Activated naive CD8-positive, alpha-beta T cell treated with anti-CD3 and anti-CD28 coated beads, Interleukin-2, amount 10 ng/mL, durations not matched to agents 7 days and 5 days (primary cell): ENCODE measurements around the gene PKP4. TPM values are rescaled to one million over a fixed set of nuclear protein-coding genes. Genes with fewer than 3 reads are reported as not detected.

Experiments
- ATAC-seq: fragments of 150-1000 bp; cut with Tn5 transposase; one replicate; pipeline ENCODE4 v1.10.0; 2021; ENCODE audit warnings: low read depth, moderate library complexity
- POLR2A ChIA-PET: fragments of 350-600 bp; sonication (Branson Sonifier 250); formaldehyde crosslinking; loops from one replicate; lab custom pipeline; 2021; ENCODE audit warnings: antibody characterized with exemption; lab: Charles Lee
- DNase-seq: peaks from one replicate; pipeline ENCODE4 v3.0.0; 2021
- H3K27ac Mint-ChIP-seq: one replicate; pipeline ENCODE4 v1.8.0; 2022; ENCODE audit warnings: mild to moderate bottlenecking, mixed read lengths
- H3K27me3 Mint-ChIP-seq: one replicate; pipeline ENCODE4 v1.8.0; 2022; ENCODE audit warnings: mild to moderate bottlenecking, moderate library complexity, mixed read lengths
- H3K36me3 Mint-ChIP-seq: one replicate; pipeline ENCODE4 v1.8.0; 2021; ENCODE audit warnings: mild to moderate bottlenecking, mixed read lengths
- H3K4me1 Mint-ChIP-seq: one replicate; pipeline ENCODE4 v1.8.0; 2021; ENCODE audit warnings: mixed read lengths
- H3K4me3 Mint-ChIP-seq: one replicate; pipeline ENCODE4 v1.8.0; 2022; ENCODE audit warnings: mild to moderate bottlenecking, moderate library complexity, mixed read lengths
- H3K9me3 Mint-ChIP-seq: one replicate; pipeline ENCODE4 v1.8.0; 2021; ENCODE audit warnings: mixed read lengths
- total RNA-seq, 2 experiments: library from RNA; stranded (reverse); gene quantifications; one replicate each; pipeline ENCODE4 v1.2.3, GENCODE V29; 2021

The PKP4 gene
- total RNA-seq, 2 experiments from 2014 or later = 37.0 to 37.8 TPM

GRCh38 chr2:158728422-158728821 is 271.7 kb downstream of the PKP4 start:
- DNase-seq = no peak
- H3K27me3 Mint-ChIP-seq = peaks cover 7% of the 10 kb centered on the region
- no peak overlapping the region for H3K27ac Mint-ChIP-seq
- H3K9me3 Mint-ChIP-seq = no peaks in the 10 kb centered on the region
- POLR2A ChIA-PET = no interaction called here
- H3K4me3 Mint-ChIP-seq = no peak overlapping the region
- peaks cover 1% of the 10 kb centered on the region for H3K4me1 Mint-ChIP-seq
- ATAC-seq = no peak
- H3K36me3 Mint-ChIP-seq = no peaks in the 10 kb centered on the region

- no peaks in the 10 kb centered on the region for H3K36me3 Mint-ChIP-seq
Observed at GRCh38 chr2:158729451-158729850, 272.7 kb downstream of the PKP4 start.

GRCh38 chr2:158729873-158730620 is 273.3 kb downstream of the PKP4 start:
- Mint-ChIP-seq H3K4me3 (no peak overlapping the region), H3K27me3 (peaks cover 7% of the 10 kb centered on the region), H3K27ac (no peak overlapping the region), H3K4me1 (no peaks in the 10 kb centered on the region), H3K9me3 (no peaks in the 10 kb centered on the region), H3K36me3 (no peaks in the 10 kb centered on the region)
- ATAC-seq (no peak), DNase-seq (no peak)
- POLR2A ChIA-PET = no interaction called here

More at GRCh38 chr2:158729451-158729850, 272.7 kb downstream of the PKP4 start:
- Mint-ChIP-seq H3K27ac (no peak overlapping the region), H3K9me3 (no peaks in the 10 kb centered on the region), H3K27me3 (peaks cover 7% of the 10 kb centered on the region), H3K4me1 (no peaks in the 10 kb centered on the region), H3K4me3 (no peak overlapping the region)
- no peak for DNase-seq
- POLR2A ChIA-PET = no interaction called here
- no peak for ATAC-seq

GRCh38 chr2:158730621-158731140 is 273.9 kb downstream of the PKP4 start:
- peaks cover 7% of the 10 kb centered on the region for H3K27me3 Mint-ChIP-seq
- H3K4me3 Mint-ChIP-seq = no peak overlapping the region
- H3K27ac Mint-ChIP-seq = no peak overlapping the region
- H3K9me3 Mint-ChIP-seq = no peaks in the 10 kb centered on the region
- no peaks in the 10 kb centered on the region for H3K36me3 Mint-ChIP-seq
- H3K4me1 Mint-ChIP-seq = no peaks in the 10 kb centered on the region
- POLR2A ChIA-PET = no interaction called here
- DNase-seq = no peak
- no peak for ATAC-seq

- Mint-ChIP-seq H3K4me3 (no peak overlapping the region), H3K9me3 (no peaks in the 10 kb centered on the region), H3K4me1 (no peaks in the 10 kb centered on the region), H3K27me3 (peaks cover 7% of the 10 kb centered on the region), H3K36me3 (no peaks in the 10 kb centered on the region), H3K27ac (no peak overlapping the region)
- POLR2A ChIA-PET = no interaction called here
- DNase-seq = no peak
- no peak for ATAC-seq
Observed at GRCh38 chr2:158731386-158731785, 274.6 kb downstream of the PKP4 start.

Other genes starting within 250 kb of the PKP4 start
- gene CCDC148, start 199 bp upstream of the PKP4 start, total RNA-seq = not detected